Smooth muscle cell (in vitro differentiated cells): ENCODE measurements around the gene AGTR2. TPM values are rescaled to one million over a fixed set of nuclear protein-coding genes. Genes with fewer than 3 reads are reported as not detected.
"Not testable (repeated sequence)": the region's sequence is repeated elsewhere in the genome, so short reads cannot be mapped to it uniquely, and the experiment has no call there.

Experiments
- DNase-seq: peaks from one replicate; lab custom pipeline; 2025; ENCODE audit not compliant: unreplicated experiment; lab: John Stamatoyannopoulos, UW
- H2AFZ ChIP-seq: fragments of 200-600 bp; sonication (generic); 2 replicates; pipeline ENCODE4 v1.6.0; 2016; ENCODE audit warnings: antibody characterized with exemption, low read depth, mild to moderate bottlenecking
- H3F3A ChIP-seq: fragments of 200-600 bp; sonication (generic); 2 replicates; pipeline ENCODE4 v1.6.0; 2017; ENCODE audit warnings: antibody characterized with exemption, low read depth
- H3K27ac ChIP-seq: fragments of 200-600 bp; sonication (generic); 2 replicates; pipeline ENCODE4 v1.5.1; 2016; ENCODE audit warnings: low read depth, mild to moderate bottlenecking
- H3K27me3 ChIP-seq: fragments of 200-600 bp; sonication (generic); 2 replicates; pipeline ENCODE4 v1.6.1; 2016; ENCODE audit warnings: low read depth, mild to moderate bottlenecking
- H3K36me3 ChIP-seq: fragments of 200-600 bp; sonication (generic); 2 replicates; pipeline ENCODE4 v1.5.1; 2016; ENCODE audit warnings: low read depth
- H3K4me1 ChIP-seq: fragments of 200-600 bp; sonication (generic); 2 replicates; pipeline ENCODE4 v1.5.1; 2016; ENCODE audit warnings: low read depth
- H3K4me2 ChIP-seq: fragments of 200-600 bp; sonication (generic); 2 replicates; pipeline ENCODE4 v1.6.0; 2016; ENCODE audit warnings: mild to moderate bottlenecking
- H3K4me3 ChIP-seq: fragments of 200-600 bp; sonication (generic); 2 replicates; pipeline ENCODE4 v1.5.1; 2016; ENCODE audit warnings: mild to moderate bottlenecking
- H3K79me2 ChIP-seq: fragments of 200-600 bp; sonication (generic); 2 replicates; pipeline ENCODE4 v1.6.0; 2016; ENCODE audit warnings: low read depth, mild to moderate bottlenecking
- H3K9ac ChIP-seq: fragments of 200-600 bp; sonication (generic); 2 replicates; pipeline ENCODE4 v1.6.0; 2016; ENCODE audit warnings: low read depth
- H3K9me3 ChIP-seq: fragments of 200-600 bp; sonication (generic); replicated peaks from 2 replicates; pipeline ENCODE4 v1.5.1; 2016; ENCODE audit warnings: low read depth
- H4K20me1 ChIP-seq: fragments of 200-600 bp; sonication (generic); 2 replicates; pipeline ENCODE4 v1.6.0; 2016; ENCODE audit warnings: low read depth
- WGBS: methylation state at CpG from one replicate; pipeline ENCODE4 v1.1.7; 2016; ENCODE audit warnings: low lambda C conversion rate; 5-methylcytosine and 5-hydroxymethylcytosine counted together
- polyA plus RNA-seq: library from polyadenylated mRNA; unstranded; fragments of >200 nt; fragmentation: Nextera tagmentation; extraction: Ambion mirVana; gene quantifications from 2 replicates; pipeline ENCODE4 v1.2.1, GENCODE V29; 2016
- total RNA-seq: library from RNA; depleted of rRNA; stranded (reverse); fragments of >200 nt; gene quantifications from 2 replicates; pipeline ENCODE4 v1.2.3, GENCODE V29; 2014
- TF ChIP-seq, protein P1 (sequence below): fragments of 200-600 bp; sonication (generic); IDR thresholded peaks from 2 replicates; pipeline ENCODE4 v1.5.1; 2017; ENCODE audit warnings: borderline replicate concordance, mild to moderate bottlenecking, antibody characterized with exemption; ENCODE audit not compliant: insufficient read depth, poor library complexity, severe bottlenecking

The AGTR2 gene
- total and polyA plus RNA-seq, 2 experiments from 2014 or later, result not detected

- H3K4me1 ChIP-seq, result no peaks in the 10 kb centered on the region
- H3K36me3 ChIP-seq, result no peaks in the 10 kb centered on the region
- no peaks in the 10 kb centered on the region for H3K79me2 ChIP-seq
- TF ChIP-seq, protein P1, sequence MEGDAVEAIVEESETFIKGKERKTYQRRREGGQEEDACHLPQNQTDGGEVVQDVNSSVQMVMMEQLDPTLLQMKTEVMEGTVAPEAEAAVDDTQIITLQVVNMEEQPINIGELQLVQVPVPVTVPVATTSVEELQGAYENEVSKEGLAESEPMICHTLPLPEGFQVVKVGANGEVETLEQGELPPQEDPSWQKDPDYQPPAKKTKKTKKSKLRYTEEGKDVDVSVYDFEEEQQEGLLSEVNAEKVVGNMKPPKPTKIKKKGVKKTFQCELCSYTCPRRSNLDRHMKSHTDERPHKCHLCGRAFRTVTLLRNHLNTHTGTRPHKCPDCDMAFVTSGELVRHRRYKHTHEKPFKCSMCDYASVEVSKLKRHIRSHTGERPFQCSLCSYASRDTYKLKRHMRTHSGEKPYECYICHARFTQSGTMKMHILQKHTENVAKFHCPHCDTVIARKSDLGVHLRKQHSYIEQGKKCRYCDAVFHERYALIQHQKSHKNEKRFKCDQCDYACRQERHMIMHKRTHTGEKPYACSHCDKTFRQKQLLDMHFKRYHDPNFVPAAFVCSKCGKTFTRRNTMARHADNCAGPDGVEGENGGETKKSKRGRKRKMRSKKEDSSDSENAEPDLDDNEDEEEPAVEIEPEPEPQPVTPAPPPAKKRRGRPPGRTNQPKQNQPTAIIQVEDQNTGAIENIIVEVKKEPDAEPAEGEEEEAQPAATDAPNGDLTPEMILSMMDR, result no peak
- no peaks in the 10 kb centered on the region for H3K9me3 ChIP-seq
- H2AFZ ChIP-seq, result no peak overlapping the region
- H3K27ac ChIP-seq, result no peak overlapping the region
- 64% methylated on average over 3 of the region's 3 CpGs for WGBS
- DNase-seq, result no peak
- no peaks in the 10 kb centered on the region for H3K27me3 ChIP-seq
- no peaks in the 10 kb centered on the region for H4K20me1 ChIP-seq
- H3F3A ChIP-seq, result no peaks in the 10 kb centered on the region
- no peak overlapping the region for H3K9ac ChIP-seq
- H3K4me2 ChIP-seq, result no peak overlapping the region
- H3K4me3 ChIP-seq, result no peak overlapping the region
Measured at GRCh38 chrX:116198235-116198634, 27.7 kb downstream of the AGTR2 start.

GRCh38 chrX:116198810-116199209 is 28.3 kb downstream of the AGTR2 start:
- Histone ChIP-seq H3K4me3 (no peak overlapping the region), H2AFZ (no peak overlapping the region), H3K9ac (no peak overlapping the region), H3F3A (no peaks in the 10 kb centered on the region), H3K4me1 (no peaks in the 10 kb centered on the region), H4K20me1 (no peaks in the 10 kb centered on the region), H3K79me2 (no peaks in the 10 kb centered on the region), H3K36me3 (no peaks in the 10 kb centered on the region), H3K27ac (no peak overlapping the region), H3K9me3 (no peaks in the 10 kb centered on the region), H3K27me3 (no peaks in the 10 kb centered on the region), H3K4me2 (no peak overlapping the region)
- DNase-seq, result no peak
- WGBS, result 49% methylated on average over 3 of the region's 3 CpGs
- TF ChIP-seq, protein P1, result peak; percentile 18

DNA sequence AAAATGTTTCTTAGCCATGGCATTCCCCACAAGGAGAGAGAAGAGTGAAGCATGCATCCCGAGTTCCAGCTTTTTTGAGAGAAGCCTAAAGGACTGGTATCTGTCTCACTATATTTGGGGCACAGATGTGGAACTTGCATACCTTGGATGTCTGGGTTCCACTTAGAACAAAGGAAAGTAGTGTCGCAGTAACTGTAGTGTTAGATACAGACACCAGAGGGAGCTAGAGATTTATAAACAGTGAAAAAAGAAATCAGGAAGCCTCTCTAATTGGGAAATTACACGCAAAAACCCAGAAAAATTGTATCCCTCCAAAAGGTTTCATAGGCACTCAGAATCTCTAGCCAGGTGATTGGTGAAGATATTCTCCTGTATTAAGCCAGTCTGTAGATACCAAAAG is 34.4 kb downstream of the AGTR2 start:
- H3K9me3 ChIP-seq, result no peaks in the 10 kb centered on the region
- no peak overlapping the region for H2AFZ ChIP-seq
- H3K4me2 ChIP-seq, result peak overlapping the region; percentile 40
- no peaks in the 10 kb centered on the region for H3K36me3 ChIP-seq
- no peak overlapping the region for H3K27ac ChIP-seq
- TF ChIP-seq, protein P1, result peak; percentile 59
- no peaks in the 10 kb centered on the region for H4K20me1 ChIP-seq
- no peaks in the 10 kb centered on the region for H3K79me2 ChIP-seq
- 16% methylated on average over 3 of the region's 3 CpGs for WGBS
- no peaks in the 10 kb centered on the region for H3F3A ChIP-seq
- H3K9ac ChIP-seq, result no peak overlapping the region
- H3K4me1 ChIP-seq, result no peaks in the 10 kb centered on the region
- H3K4me3 ChIP-seq, result no peak overlapping the region
- no peaks in the 10 kb centered on the region for H3K27me3 ChIP-seq
- no peak for DNase-seq

DNA sequence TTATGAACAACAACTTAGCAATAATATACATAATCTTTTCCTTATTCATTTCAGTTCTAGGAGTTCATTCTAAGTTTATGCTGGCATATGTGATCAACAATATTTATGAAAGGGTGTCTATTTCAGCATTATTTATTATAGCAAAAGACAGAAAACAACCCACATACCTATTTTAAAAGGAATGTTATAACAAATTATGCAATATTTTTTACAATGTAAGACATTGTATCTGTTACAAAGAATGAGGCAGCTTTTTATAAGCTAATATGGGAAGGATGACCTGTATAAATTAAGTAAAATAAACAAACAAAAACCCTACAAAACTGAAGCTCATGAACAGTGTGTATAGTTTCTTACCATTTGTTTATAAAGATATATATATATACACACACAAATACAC is 42.7 kb downstream of the AGTR2 start:
- no peak overlapping the region for H3K4me3 ChIP-seq
- no peak for DNase-seq
- H3K27ac ChIP-seq, result no peak overlapping the region
- TF ChIP-seq, protein P1, result no peak
- no peaks in the 10 kb centered on the region for H3F3A ChIP-seq
- H4K20me1 ChIP-seq, result no peaks in the 10 kb centered on the region
- no peaks in the 10 kb centered on the region for H3K27me3 ChIP-seq
- no peak overlapping the region for H3K9ac ChIP-seq
- H3K36me3 ChIP-seq, result no peaks in the 10 kb centered on the region
- H3K4me1 ChIP-seq, result no peaks in the 10 kb centered on the region
- no peaks in the 10 kb centered on the region for H3K9me3 ChIP-seq
- H3K79me2 ChIP-seq, result no peaks in the 10 kb centered on the region
- no peak overlapping the region for H3K4me2 ChIP-seq
- H2AFZ ChIP-seq, result no peak overlapping the region

- not testable (repeated sequence) for DNase-seq, H3K27ac ChIP-seq, H4K20me1 ChIP-seq, H3F3A ChIP-seq, H3K4me3 ChIP-seq, H3K9me3 ChIP-seq, H3K36me3 ChIP-seq, H3K27me3 ChIP-seq, H3K4me1 ChIP-seq, H3K79me2 ChIP-seq, H3K4me2 ChIP-seq, H3K9ac ChIP-seq, H2AFZ ChIP-seq
- 82% methylated on average over 2 of the region's 2 CpGs for WGBS
Measured at GRCh38 chrX:116217080-116217479, 46.5 kb downstream of the AGTR2 start.
